MCF 10A (cell line): ENCODE data around the gene CITED2. TPM values are rescaled to one million over a fixed set of nuclear protein-coding genes. Genes with fewer than 3 reads are reported as not detected.
"Not testable (repeated sequence)": the region's sequence is repeated elsewhere in the genome, so short reads cannot be mapped to it uniquely, and the experiment has no call there.

Experiments used
- BruUV-seq: library from RNA; stranded (reverse); fragments of 400-500 nt; replicated peaks from 2 replicates; lab custom pipeline; 2021; lab: Mats Ljungman, UMichigan
- CTCF ChIA-PET: fragments of 300-600 bp; sonication (Branson Sonifier 250); formaldehyde crosslinking; extraction: SDS; loops from one replicate; lab custom pipeline; 2021; ENCODE audit warnings: antibody characterized with exemption, inconsistent platforms; lab: Yijun Ruan, JAX
- POLR2A ChIA-PET: fragments of 300-600, 350-650 bp; sonication (Branson Sonifier 250); formaldehyde crosslinking; extraction: SDS; loops from one replicate; lab custom pipeline; 2020; ENCODE audit warnings: antibody characterized with exemption, inconsistent platforms; lab: Yijun Ruan, JAX
- DNase-seq: peaks from one replicate; pipeline ENCODE4 v3.0.0-alpha.2; 2018; ENCODE audit not compliant: unreplicated experiment
- H3K27ac Mint-ChIP-seq: one replicate; pipeline ENCODE4 v1.8.0; 2022; ENCODE audit warnings: mild to moderate bottlenecking, low read depth, mixed read lengths; ENCODE audit not compliant: unreplicated experiment
- H3K27me3 Mint-ChIP-seq: one replicate; pipeline ENCODE4 v1.8.0; 2022; ENCODE audit warnings: mixed read lengths; ENCODE audit not compliant: insufficient read depth, unreplicated experiment
- H3K36me3 Mint-ChIP-seq: one replicate; pipeline ENCODE4 v1.8.0; 2022; ENCODE audit warnings: mild to moderate bottlenecking, moderate library complexity, mixed read lengths; ENCODE audit not compliant: insufficient read depth, unreplicated experiment
- H3K4me1 Mint-ChIP-seq: one replicate; pipeline ENCODE4 v1.8.0; 2022; ENCODE audit warnings: mixed read lengths; ENCODE audit not compliant: insufficient read depth, unreplicated experiment
- H3K4me3 Mint-ChIP-seq: one replicate; pipeline ENCODE4 v1.8.0; 2022; ENCODE audit warnings: mild to moderate bottlenecking, moderate library complexity, mixed read lengths; ENCODE audit not compliant: unreplicated experiment
- H3K9me3 Mint-ChIP-seq: one replicate; pipeline ENCODE4 v1.8.0; 2022; ENCODE audit warnings: mixed read lengths; ENCODE audit not compliant: unreplicated experiment
- intact Hi-C: fragments of 100-400 bp; cut with micrococcal nuclease; formaldehyde crosslinking; loops from 2 replicates; pipeline ENCODE4 v1.14.1; 2022
- total RNA-seq: library from RNA; stranded (reverse); gene quantifications from 2 replicates; pipeline ENCODE4 v1.2.3, GENCODE V29; 2022
- TF ChIP-seq, protein P1 (sequence below): fragments of 200-600 bp; IDR thresholded peaks from one replicate; pipeline ENCODE4 v1.8.0; 2022; ENCODE audit warnings: antibody characterized with exemption, mild to moderate bottlenecking; ENCODE audit not compliant: unreplicated experiment

Gene CITED2
- total RNA-seq, 1 experiment from 2014 or later: 50.4 TPM

GRCh38 chr6:139364302-139364981 lies 10.0 kb downstream of the CITED2 start:
- H3K4me3 Mint-ChIP-seq: no peak overlapping the region
- H3K9me3 Mint-ChIP-seq: no peaks in the 10 kb centered on the region
- peak; percentile 53 for DNase-seq
- H3K36me3 Mint-ChIP-seq: no peaks in the 10 kb centered on the region
- CTCF ChIA-PET: interaction anchor here (0.6 to 2.4 kb wide), 21 partner anchors 11 to 1613 kb away, joined by 3 to 29 read pairs (median 3); partner anchors contain the start of gene REPS1
- intact Hi-C loops: loop anchor here (1.0 to 10.0 kb wide), 7 partner anchors 145 to 1250 kb away; partner anchors contain the start of gene REPS1
- no peak overlapping the region for H3K27ac Mint-ChIP-seq
- H3K4me1 Mint-ChIP-seq: no peaks in the 10 kb centered on the region
- POLR2A ChIA-PET: interaction anchor here (0.7 to 1.5 kb wide), 7 partner anchors 9 to 553 kb away, joined by 3 to 7 read pairs (median 4); partner anchors contain the start of genes CITED2 and REPS1
- BruUV-seq: no TSS peak
- H3K27me3 Mint-ChIP-seq: no peaks in the 10 kb centered on the region
- TF ChIP-seq, protein P1, sequence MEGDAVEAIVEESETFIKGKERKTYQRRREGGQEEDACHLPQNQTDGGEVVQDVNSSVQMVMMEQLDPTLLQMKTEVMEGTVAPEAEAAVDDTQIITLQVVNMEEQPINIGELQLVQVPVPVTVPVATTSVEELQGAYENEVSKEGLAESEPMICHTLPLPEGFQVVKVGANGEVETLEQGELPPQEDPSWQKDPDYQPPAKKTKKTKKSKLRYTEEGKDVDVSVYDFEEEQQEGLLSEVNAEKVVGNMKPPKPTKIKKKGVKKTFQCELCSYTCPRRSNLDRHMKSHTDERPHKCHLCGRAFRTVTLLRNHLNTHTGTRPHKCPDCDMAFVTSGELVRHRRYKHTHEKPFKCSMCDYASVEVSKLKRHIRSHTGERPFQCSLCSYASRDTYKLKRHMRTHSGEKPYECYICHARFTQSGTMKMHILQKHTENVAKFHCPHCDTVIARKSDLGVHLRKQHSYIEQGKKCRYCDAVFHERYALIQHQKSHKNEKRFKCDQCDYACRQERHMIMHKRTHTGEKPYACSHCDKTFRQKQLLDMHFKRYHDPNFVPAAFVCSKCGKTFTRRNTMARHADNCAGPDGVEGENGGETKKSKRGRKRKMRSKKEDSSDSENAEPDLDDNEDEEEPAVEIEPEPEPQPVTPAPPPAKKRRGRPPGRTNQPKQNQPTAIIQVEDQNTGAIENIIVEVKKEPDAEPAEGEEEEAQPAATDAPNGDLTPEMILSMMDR: peak; percentile 66

- not testable (repeated sequence) for H3K4me1 Mint-ChIP-seq, H3K27ac Mint-ChIP-seq, H3K27me3 Mint-ChIP-seq, H3K9me3 Mint-ChIP-seq, H3K4me3 Mint-ChIP-seq, DNase-seq, BruUV-seq, H3K36me3 Mint-ChIP-seq
- CTCF ChIA-PET: interaction anchor here (0.7 to 2.4 kb wide), 6 partner anchors 29 to 877 kb away, joined by 3 to 29 read pairs (median 6); no protein-coding TSS in a partner anchor
- intact Hi-C loops: loop anchor here (1.0 to 10.0 kb wide), 7 partner anchors 144 to 1249 kb away; partner anchors contain the start of gene REPS1
- POLR2A ChIA-PET: interaction anchor here (0.7 to 1.5 kb wide), 3 partner anchors 145 to 376 kb away, joined by 4 to 7 read pairs (median 6); partner anchors contain the start of gene REPS1
Observed at GRCh38 chr6:139363797-139364196, 10.7 kb downstream of the CITED2 start.

DNA sequence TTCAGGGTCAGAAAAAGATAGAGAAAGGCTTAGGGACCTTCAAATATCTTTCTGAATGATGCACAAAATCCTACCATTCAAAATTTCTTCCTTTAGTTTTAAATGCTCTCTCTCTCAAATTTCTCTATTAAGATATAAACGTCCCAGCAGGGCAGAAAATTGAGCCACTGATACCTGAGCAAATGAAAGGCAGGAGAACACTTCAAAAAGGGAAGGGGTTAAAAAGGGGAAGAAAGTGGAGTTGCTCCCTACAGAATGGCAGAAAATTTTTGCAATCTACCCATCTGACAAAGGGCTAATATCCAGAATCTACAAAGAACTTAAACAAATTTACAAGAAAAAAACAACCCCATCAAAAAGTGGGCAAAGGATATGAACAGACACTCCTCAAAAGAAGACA lies 11.3 kb downstream of the CITED2 start:
- BruUV-seq, H3K27ac Mint-ChIP-seq, POLR2A ChIA-PET, H3K4me3 Mint-ChIP-seq, DNase-seq, H3K36me3 Mint-ChIP-seq, H3K27me3 Mint-ChIP-seq, H3K9me3 Mint-ChIP-seq, H3K4me1 Mint-ChIP-seq: not testable (repeated sequence)
- intact Hi-C loops: loop anchor here (5.0 to 10.0 kb wide), 4 partner anchors 376 to 1248 kb away; partner anchors contain the start of gene REPS1
- CTCF ChIA-PET: interaction anchor here (4.2 kb wide), 1 partner anchor 144 kb away, joined by 29 read pairs; no protein-coding TSS in a partner anchor

GRCh38 chr6:139361211-139361610 lies 13.2 kb downstream of the CITED2 start:
- H3K4me3 Mint-ChIP-seq: no peak overlapping the region
- H3K36me3 Mint-ChIP-seq: no peaks in the 10 kb centered on the region
- no peak for DNase-seq
- TF ChIP-seq, protein P1: no peak
- H3K9me3 Mint-ChIP-seq: no peaks in the 10 kb centered on the region
- H3K27ac Mint-ChIP-seq: no peak overlapping the region
- no peaks in the 10 kb centered on the region for H3K27me3 Mint-ChIP-seq
- no TSS peak for BruUV-seq
- no peaks in the 10 kb centered on the region for H3K4me1 Mint-ChIP-seq
- intact Hi-C loops: loop anchor here (5.0 to 10.0 kb wide), 4 partner anchors 374 to 1246 kb away; partner anchors contain the start of gene REPS1
- ChIA-PET POLR2A (no interaction called here), CTCF (interaction anchor here (0.5 to 4.2 kb wide), 5 partner anchors 141 to 569 kb away, joined by 3 to 29 read pairs (median 3); no protein-coding TSS in a partner anchor)
